Left hindlimb (tissue), 1 donor: ENCODE data around the gene CAPN10.
A peak's percentile ranks its signal among the peaks of the same experiment; 100 is the strongest.

Experiments used
- DNase-seq: peaks from one replicate; pipeline ENCODE4 v3.0.0-alpha.2; 2018

CAPN10 gene

DNA sequence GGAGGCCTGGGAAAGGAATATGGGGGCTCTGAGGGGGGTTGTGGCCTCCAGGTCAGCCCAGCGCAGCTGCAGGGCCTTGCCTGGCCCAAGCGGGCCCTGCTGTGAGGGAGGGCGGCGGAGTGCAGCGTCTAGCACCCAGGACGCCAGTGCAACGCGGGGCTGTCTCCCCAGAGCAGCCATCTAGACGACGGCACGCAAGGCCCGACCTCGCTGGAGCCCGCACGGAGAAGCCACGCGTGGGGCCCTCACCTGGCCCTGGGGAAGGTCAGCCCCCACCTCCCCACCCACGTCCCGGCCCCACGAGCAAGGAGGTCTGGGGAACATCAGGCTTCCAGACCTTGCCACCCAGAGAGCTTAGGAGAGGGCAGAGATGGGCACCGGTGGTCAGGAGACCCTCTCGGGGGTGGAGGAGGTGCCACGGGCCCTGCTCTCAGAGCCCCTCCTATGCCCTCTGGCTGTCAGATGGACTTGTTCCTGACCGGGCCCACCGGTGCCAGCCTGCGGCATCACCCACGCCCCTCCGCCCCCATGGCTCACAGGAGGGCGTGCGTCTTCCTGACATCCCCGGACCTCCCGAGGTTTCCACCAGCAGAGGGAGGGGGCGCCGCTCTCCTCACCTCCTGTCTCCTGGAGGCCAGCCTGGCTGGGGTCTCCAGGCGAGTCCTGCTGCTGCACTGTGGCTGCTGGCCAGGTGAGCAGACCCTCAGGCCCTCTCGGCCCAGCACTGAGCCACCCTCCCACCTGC, 55.7 kb downstream of the CAPN10 start:
- peak; percentile 17 for DNase-seq

GRCh38 chr2:240642806-240643092, 56.2 kb downstream of the CAPN10 start:
- DNase-seq = no peak

- peak; percentile 15 for DNase-seq
These were observed 56.7 kb downstream of the CAPN10 start for GRCh38 chr2:240643093-240643810.

- peak; percentile 16 for DNase-seq
These were observed 57.2 kb downstream of the CAPN10 start for GRCh38 chr2:240643811-240644150.

DNA sequence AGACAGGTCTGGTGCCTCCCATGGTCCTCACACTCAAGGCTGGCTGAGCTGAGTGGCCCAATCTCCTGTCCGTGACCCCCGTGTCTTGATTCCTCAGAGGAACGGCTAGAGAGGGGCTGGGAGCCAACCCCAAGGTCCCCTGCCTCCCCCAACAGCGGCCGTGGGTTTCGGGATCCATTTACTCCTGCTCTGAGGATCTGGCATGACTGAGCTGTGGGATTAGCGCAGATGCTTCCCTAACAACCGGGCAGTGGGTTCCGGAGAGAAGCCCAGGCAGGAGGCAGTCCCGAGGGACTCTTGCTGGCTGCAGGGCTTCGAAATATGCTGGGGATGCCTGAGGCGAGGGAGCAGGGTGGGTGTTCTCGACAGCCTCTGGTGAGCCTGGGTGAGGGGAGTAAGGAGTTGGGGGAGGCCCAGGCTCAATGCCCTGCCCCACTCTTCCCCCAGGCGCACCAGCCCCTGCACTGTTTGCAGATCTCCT, 57.7 kb downstream of the CAPN10 start:
- no peak for DNase-seq

GRCh38 chr2:240644859-240645301, 58.3 kb downstream of the CAPN10 start:
- DNase-seq = peak; percentile 12

GRCh38 chr2:240645346-240645745, 58.8 kb downstream of the CAPN10 start:
- DNase-seq = peak; percentile 10

DNA sequence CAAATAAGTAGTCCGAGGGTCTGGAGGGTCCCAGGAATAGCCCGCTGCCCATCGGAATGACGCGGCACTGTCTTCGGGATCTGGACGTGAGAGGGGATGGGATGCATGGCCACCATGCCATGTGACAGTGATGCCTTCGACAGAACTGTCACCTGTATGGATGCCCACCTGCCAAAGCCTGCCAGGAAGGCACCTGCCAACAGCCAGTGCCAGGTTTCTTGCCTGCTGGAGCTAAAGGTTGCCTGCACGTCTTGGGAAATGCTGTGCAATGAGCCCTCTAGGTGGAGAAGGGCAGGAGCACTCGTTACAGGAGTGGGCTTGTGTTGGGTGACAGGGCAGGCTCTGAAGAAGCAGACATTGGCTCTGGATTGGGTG, 59.3 kb downstream of the CAPN10 start:
- no peak for DNase-seq

- DNase-seq = no peak
These were observed 59.8 kb downstream of the CAPN10 start for GRCh38 chr2:240646176-240646899.

- no peak for DNase-seq
These were observed 60.5 kb downstream of the CAPN10 start for GRCh38 chr2:240646900-240647502.

DNA sequence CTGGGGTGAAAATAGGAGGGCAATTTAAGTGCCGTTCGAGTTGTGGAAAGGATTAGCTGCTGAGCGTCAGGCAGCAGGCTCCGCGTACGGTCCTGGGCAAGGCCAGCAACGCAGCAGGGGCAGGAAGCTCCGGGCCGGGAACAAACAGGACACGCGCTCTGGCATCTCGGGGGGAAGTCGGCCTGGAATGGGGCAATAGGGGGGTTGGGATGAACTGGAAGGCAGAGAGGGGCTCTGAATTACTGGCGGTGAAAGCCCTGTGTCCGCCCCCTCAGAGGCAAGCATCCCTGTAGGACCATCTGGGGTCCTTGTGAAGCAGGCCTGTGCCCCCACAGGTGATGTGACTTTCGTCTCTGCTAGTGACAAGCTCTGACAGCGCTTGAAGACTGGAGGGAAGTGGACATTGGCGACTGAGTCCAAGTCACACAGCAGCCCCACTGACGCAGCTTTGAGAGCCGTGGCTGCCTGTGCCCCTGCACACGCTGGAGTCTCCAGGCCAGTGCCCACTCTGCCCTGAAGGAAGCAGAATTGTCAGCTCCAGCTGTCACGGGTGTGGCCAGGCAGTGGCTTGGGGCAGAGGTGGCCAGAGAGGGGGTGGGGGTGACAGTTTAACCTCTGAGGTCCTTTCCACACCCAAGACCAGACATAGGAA, 61.1 kb downstream of the CAPN10 start:
- no peak for DNase-seq

GRCh38 chr2:240648155-240648649, 61.7 kb downstream of the CAPN10 start:
- no peak for DNase-seq
